NCI-H187 treated with DMSO at 0.1 percent for 48 hours (cell line): ENCODE results near the gene MAPK7.

Experiments used
- DNase-seq: peaks from one replicate; lab custom pipeline; 2025; lab: John Stamatoyannopoulos, UW

Gene MAPK7

GRCh38 chr17:19363460-19364035, 14.8 kb upstream of the MAPK7 start:
- no peak for DNase-seq

GRCh38 chr17:19364699-19365498, 13.4 kb upstream of the MAPK7 start:
- no peak for DNase-seq

- DNase-seq: no peak
These were observed 12.8 kb upstream of the MAPK7 start for GRCh38 chr17:19365499-19365817.

GRCh38 chr17:19365833-19366636, 12.3 kb upstream of the MAPK7 start:
- no peak for DNase-seq

GRCh38 chr17:19366637-19366972, 11.7 kb upstream of the MAPK7 start:
- no peak for DNase-seq

GRCh38 chr17:19368229-19368628, 10.1 kb upstream of the MAPK7 start:
- DNase-seq: no peak

- DNase-seq: no peak
These were observed 9.1 kb upstream of the MAPK7 start for GRCh38 chr17:19369107-19369778.

- no peak for DNase-seq
These were observed 8.3 kb upstream of the MAPK7 start for GRCh38 chr17:19369846-19370492.

GRCh38 chr17:19370493-19370960, 7.8 kb upstream of the MAPK7 start:
- no peak for DNase-seq

GRCh38 chr17:19371259-19372010, 6.9 kb upstream of the MAPK7 start:
- DNase-seq: no peak

- no peak for DNase-seq
These were observed 6.3 kb upstream of the MAPK7 start for GRCh38 chr17:19372011-19372370.

- no peak for DNase-seq
These were observed 5.9 kb upstream of the MAPK7 start for GRCh38 chr17:19372439-19372838.

- DNase-seq: no peak
These were observed 5.3 kb upstream of the MAPK7 start for GRCh38 chr17:19372866-19373504.

GRCh38 chr17:19374136-19374535, 4.2 kb upstream of the MAPK7 start:
- DNase-seq: no peak

GRCh38 chr17:19375732-19376131, 2.6 kb upstream of the MAPK7 start:
- DNase-seq: no peak

- DNase-seq: no peak
These were observed 1.5 kb upstream of the MAPK7 start for GRCh38 chr17:19376811-19377210.

GRCh38 chr17:19377602-19378415, 489 bp upstream of the MAPK7 start:
- peak; percentile 76 for DNase-seq

GRCh38 chr17:19379361-19380065, 1.2 kb downstream of the MAPK7 start:
- no peak for DNase-seq
